ENCODE data around the gene UCHL3.

UCHL3 gene

GRCh38 chr13:75550159-75550567, 572 bp downstream of the UCHL3 start:
- peak; percentile 36 to 50 for DNase-seq

- DNase-seq = no peak
Measured at GRCh38 chr13:75554464-75554863, 4.9 kb downstream of the UCHL3 start.

- no peak for DNase-seq
Measured at GRCh38 chr13:75554981-75555380, 5.4 kb downstream of the UCHL3 start.

- DNase-seq = no peak
Measured at GRCh38 chr13:75555836-75556235, 6.2 kb downstream of the UCHL3 start.

GRCh38 chr13:75556961-75557360, 7.4 kb downstream of the UCHL3 start:
- DNase-seq = no peak

- DNase-seq = no peak
Measured at GRCh38 chr13:75558145-75558840, 8.7 kb downstream of the UCHL3 start.

- DNase-seq = no peak
Measured at GRCh38 chr13:75566658-75567057, 17.1 kb downstream of the UCHL3 start.

GRCh38 chr13:75569576-75569975, 20.0 kb downstream of the UCHL3 start:
- DNase-seq = no peak

- DNase-seq = no peak
Measured at GRCh38 chr13:75579529-75579928, 29.9 kb downstream of the UCHL3 start.

GRCh38 chr13:75581874-75582640, 32.5 kb downstream of the UCHL3 start:
- no peak for DNase-seq

GRCh38 chr13:75583091-75583490, 33.5 kb downstream of the UCHL3 start:
- DNase-seq = no peak

- no peak for DNase-seq
Measured at GRCh38 chr13:75585153-75585552, 35.6 kb downstream of the UCHL3 start.

GRCh38 chr13:75587679-75588078, 38.1 kb downstream of the UCHL3 start:
- DNase-seq = no peak

- no peak for DNase-seq
Measured at GRCh38 chr13:75596657-75597182, 47.1 kb downstream of the UCHL3 start.

GRCh38 chr13:75600371-75600770, 50.8 kb downstream of the UCHL3 start:
- DNase-seq = no peak

GRCh38 chr13:75603038-75603437, 53.4 kb downstream of the UCHL3 start:
- DNase-seq = no peak

GRCh38 chr13:75607447-75607846, 57.9 kb downstream of the UCHL3 start:
- no peak for DNase-seq

GRCh38 chr13:75610466-75610865, 60.9 kb downstream of the UCHL3 start:
- no peak for DNase-seq

- DNase-seq = no peak
Measured at GRCh38 chr13:75612354-75612753, 62.8 kb downstream of the UCHL3 start.

- no peak for DNase-seq
Measured at GRCh38 chr13:75617230-75617629, 67.6 kb downstream of the UCHL3 start.

GRCh38 chr13:75618308-75618707, 68.7 kb downstream of the UCHL3 start:
- no peak for DNase-seq

- no peak for DNase-seq
Measured at GRCh38 chr13:75620020-75620419, 70.4 kb downstream of the UCHL3 start.

- DNase-seq = no peak
Measured at GRCh38 chr13:75621147-75621546, 71.6 kb downstream of the UCHL3 start.

GRCh38 chr13:75628801-75629200, 79.2 kb downstream of the UCHL3 start:
- DNase-seq = no peak

Data from activated CD4-positive, alpha-beta T cell treated with anti-CD3 and anti-CD28 coated beads, Interleukin-2, amount 50 U/mL, for 48 hours (primary cell).